ENCODE measurements around the gene NHLRC1.

NHLRC1 gene

DNA sequence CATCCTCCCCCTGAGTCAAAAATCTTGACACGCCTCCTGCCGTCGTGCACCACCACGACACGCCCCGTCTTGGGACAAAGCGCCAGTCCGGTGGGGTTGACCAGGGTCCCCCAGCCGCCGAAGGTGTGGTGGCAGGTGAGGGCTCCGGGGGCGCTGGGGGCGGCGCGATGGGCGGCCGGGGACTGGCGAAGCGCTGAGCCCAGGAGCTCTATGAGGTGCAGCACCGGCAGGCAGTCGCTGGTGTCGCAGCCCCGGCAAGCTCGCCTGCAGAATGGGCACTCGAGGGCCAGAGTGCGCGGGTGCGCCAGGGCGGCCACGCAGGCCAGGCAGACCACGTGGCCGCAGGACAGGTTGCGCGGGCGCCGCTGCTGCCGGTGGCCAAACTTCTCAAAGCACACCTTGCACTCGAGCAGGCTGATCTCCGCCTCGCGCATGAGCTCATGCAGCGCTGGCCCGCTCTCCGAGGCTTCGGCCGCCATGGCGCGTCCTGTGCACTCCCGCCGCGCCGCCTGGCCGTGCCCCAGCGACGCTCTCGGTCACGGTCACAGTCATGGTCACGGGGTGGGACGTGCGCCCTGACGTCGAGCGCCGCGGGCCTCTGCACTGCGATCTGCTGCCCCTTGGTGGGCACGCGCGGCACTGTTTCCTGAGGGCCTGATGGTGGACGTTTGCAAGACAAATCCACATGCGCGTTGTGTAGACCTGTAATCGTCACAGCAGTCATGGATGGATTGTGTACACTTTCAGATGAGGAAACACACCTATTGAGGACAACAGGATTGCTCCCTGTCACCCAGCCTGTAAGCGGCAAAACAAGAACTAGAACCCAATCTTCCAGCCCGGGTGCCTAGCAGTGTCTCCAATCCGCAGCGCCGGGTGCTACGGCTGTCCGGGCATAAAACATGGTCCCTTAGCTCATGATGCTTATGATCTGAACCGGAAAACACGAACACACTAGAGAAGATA is at the start of gene NHLRC1:
NHLRC1 (minus strand) TSS at position 550 of the 966 bp plus-strand sequence; CDS start at position 479, 71 bp downstream.
- peak within 1 kb of the TSS; percentile 2 for H3K27ac Mint-ChIP-seq

DNA sequence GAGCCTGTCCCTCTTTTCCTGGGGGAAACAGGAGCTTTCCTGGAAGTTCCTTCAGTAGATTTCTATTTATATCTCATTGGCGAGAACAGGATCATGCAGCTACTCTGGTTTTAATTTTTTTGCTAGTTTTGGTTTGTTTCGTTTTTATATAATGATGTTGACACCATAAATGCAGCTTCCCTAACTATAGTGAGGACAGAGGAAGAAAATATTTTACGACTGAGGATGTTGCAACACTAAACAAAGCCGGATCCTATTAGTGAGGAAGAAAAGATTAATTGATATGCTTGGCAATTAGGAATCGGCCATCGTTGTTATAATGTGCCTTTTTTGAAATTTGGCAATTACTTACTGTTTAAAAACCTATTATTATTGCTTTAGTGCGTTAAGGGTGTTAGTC is 49.4 kb upstream of the NHLRC1 start:
- Mint-ChIP-seq H3K4me3 (no peak overlapping the region), H3K36me3 (ENCODE audit: low read depth) (peaks cover 26% of the 10 kb centered on the region), H3K27ac (no peak overlapping the region), H3K4me1 (ENCODE audit: low read depth) (no peaks in the 10 kb centered on the region), H3K27me3 (ENCODE audit: low read depth) (no peaks in the 10 kb centered on the region), H3K9me3 (peaks cover 11% of the 10 kb centered on the region)

More for the DNA sequence above, at the start of gene NHLRC1:
- Mint-ChIP-seq H3K27me3 (ENCODE audit: low read depth) (peaks cover 63% of the 10 kb centered on the region), H3K4me3 (peak within 1 kb of the TSS; percentile 72), H3K9me3 (no peaks in the 10 kb centered on the region), H3K4me1 (ENCODE audit: low read depth) (peaks cover 5% of the 10 kb centered on the region), H3K36me3 (ENCODE audit: low read depth) (no peaks in the 10 kb centered on the region)

DNA sequence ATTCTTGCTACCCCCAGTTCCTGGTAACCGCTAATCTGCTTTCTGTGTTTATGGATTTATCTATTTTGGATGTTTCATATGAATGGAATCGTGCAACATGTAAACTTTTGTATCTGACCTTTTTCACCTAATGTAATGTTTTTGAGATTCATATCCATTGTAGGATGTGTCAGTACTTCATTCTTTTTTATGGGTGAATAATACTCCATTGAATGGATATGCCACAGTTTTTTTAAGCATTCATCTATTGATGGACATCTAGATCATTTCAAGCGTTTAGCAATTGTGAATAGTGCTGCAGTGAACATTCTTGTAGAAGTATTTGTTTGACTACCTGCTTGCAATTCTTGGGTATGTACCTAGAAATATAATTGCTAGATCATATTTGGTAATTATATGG is 45.8 kb upstream of the NHLRC1 start:
- peaks cover 12% of the 10 kb centered on the region for H3K36me3 Mint-ChIP-seq (ENCODE audit: low read depth)

DNA sequence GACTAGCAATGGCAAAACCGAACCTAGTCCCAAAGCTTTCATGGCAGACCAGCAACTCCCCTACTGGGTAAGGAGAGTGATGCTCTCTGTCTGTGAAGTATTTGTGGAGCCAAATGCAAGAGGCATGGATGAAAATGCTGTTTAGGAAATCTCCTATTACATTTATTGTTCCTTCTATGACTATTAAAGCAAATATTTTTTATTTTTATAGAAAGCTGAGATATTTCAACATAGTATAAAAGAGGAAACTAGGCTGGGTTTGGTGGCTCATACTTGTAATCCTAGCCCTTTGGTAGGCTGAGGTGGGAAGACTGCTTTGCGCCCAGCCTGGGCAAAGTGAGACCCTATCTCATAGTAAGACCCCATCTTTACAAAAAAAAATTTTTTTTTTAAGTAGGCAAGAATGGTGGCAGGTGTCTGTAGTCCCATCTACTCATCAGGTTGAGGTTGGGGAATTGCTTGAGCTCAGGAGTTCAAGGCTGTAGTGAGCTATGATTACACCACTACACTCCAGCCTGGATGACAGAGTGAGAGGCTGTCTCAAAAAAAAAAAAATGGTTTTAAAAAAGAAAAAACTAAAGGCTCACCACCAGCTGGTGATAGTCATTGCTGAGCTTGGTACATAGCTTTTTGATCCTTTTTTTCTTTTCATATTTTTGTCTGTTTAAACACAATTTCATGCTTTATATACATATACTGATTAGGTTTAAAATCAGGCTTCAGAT is 44.0 kb upstream of the NHLRC1 start:
- Mint-ChIP-seq H3K4me1 (ENCODE audit: low read depth) (peaks cover 2% of the 10 kb centered on the region), H3K4me3 (no peak overlapping the region), H3K27ac (no peak overlapping the region), H3K27me3 (ENCODE audit: low read depth) (no peaks in the 10 kb centered on the region), H3K36me3 (ENCODE audit: low read depth) (peaks cover 15% of the 10 kb centered on the region), H3K9me3 (peaks cover 8% of the 10 kb centered on the region)

More for the DNA sequence above, 45.8 kb upstream of the NHLRC1 start:
- Mint-ChIP-seq H3K27ac (no peak overlapping the region), H3K4me3 (no peak overlapping the region), H3K4me1 (ENCODE audit: low read depth) (no peaks in the 10 kb centered on the region), H3K9me3 (peaks cover 8% of the 10 kb centered on the region), H3K27me3 (ENCODE audit: low read depth) (no peaks in the 10 kb centered on the region)

DNA sequence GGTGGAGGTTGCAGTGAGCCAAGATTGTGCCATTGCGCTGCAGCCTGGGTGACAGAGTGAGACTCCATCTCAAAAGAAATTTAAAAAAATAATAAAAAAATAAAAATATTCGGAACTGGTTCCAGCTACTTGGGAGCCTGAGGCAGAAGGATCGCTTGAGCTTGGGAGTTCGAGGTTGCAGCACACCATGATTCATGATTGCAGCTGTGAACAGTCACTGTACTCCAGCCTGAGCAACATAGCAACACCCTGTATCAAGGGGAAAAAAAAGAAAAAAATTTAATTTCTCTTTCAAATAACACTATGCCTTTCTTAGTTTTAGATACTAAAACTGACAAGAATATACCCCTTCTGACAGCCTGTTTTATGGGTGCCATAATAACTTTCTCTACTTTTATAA is 43.3 kb upstream of the NHLRC1 start:
- peaks cover 21% of the 10 kb centered on the region for H3K36me3 Mint-ChIP-seq (ENCODE audit: low read depth)
- H3K4me3 Mint-ChIP-seq: no peak overlapping the region
- peaks cover 8% of the 10 kb centered on the region for H3K9me3 Mint-ChIP-seq
- H3K27ac Mint-ChIP-seq: no peak overlapping the region
- peaks cover 7% of the 10 kb centered on the region for H3K4me1 Mint-ChIP-seq (ENCODE audit: low read depth)
- H3K27me3 Mint-ChIP-seq (ENCODE audit: low read depth): no peaks in the 10 kb centered on the region

DNA sequence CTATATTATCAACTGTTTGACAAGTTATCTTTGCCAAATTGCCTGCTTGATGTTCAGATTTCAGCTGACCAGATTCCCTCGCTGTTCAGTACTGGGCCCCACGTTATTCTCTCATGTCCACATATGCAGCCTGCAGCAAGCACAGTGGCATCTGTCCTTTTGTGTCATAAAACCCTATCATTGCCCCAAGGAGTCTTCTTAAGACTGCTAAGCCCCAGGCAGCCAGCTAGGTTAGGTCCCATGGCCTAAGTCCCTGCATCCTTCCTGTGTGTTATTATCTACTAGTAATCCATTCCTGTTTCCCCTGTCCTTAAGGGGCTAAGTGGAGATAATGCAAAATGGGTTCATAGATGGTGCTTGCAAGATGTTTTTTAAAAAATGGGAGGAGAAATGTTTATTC is 39.9 kb upstream of the NHLRC1 start:
- Mint-ChIP-seq H3K27ac (no peak overlapping the region), H3K4me3 (no peak overlapping the region), H3K27me3 (ENCODE audit: low read depth) (no peaks in the 10 kb centered on the region), H3K4me1 (ENCODE audit: low read depth) (peaks cover 7% of the 10 kb centered on the region), H3K36me3 (ENCODE audit: low read depth) (peaks cover 18% of the 10 kb centered on the region), H3K9me3 (no peaks in the 10 kb centered on the region)

DNA sequence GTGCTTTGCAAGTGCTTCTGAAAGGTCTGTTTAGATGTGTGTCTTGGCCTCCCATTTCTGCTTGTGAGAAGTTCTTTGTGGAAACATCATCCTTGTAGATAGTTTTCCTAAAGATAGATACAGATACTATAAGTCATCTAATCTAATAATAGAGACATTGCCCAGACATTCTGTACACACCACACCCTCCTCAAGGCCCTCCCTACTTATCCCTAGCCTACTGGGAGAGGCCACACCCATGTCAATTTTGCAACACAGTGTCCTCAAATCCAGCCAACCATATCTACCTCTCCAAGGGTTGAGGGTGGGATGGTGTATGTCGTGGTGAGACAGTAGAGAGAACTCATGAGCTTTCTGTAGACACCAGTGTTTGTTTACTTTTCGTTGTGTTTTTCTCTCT is 39.0 kb upstream of the NHLRC1 start:
- H3K4me1 Mint-ChIP-seq (ENCODE audit: low read depth): peaks cover 7% of the 10 kb centered on the region
- H3K4me3 Mint-ChIP-seq: no peak overlapping the region
- H3K27ac Mint-ChIP-seq: no peak overlapping the region
- peaks cover 18% of the 10 kb centered on the region for H3K36me3 Mint-ChIP-seq (ENCODE audit: low read depth)
- no peaks in the 10 kb centered on the region for H3K27me3 Mint-ChIP-seq (ENCODE audit: low read depth)
- no peaks in the 10 kb centered on the region for H3K9me3 Mint-ChIP-seq

DNA sequence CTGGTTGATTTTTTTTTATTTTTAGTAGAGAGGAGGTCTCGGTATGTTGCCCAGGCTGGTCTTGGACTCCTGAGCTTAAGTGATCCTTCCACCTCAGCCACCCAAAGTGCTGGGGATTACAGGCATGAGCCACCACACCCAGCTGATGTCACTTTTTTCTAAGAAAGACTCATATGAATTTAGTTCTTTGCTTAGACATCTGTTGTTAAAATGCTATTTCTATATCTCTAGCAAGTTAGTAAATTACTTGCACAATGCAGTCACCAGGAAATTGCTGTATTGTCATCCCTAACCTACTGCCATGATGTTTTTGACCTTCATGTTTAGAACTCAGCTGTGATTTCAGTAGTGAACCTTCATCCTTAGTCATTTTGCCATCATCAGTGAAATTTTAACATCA is 38.4 kb upstream of the NHLRC1 start:
- Mint-ChIP-seq H3K27ac (peak overlapping the region; percentile 29), H3K9me3 (no peaks in the 10 kb centered on the region), H3K36me3 (ENCODE audit: low read depth) (peaks cover 18% of the 10 kb centered on the region), H3K27me3 (ENCODE audit: low read depth) (no peaks in the 10 kb centered on the region), H3K4me3 (no peak overlapping the region), H3K4me1 (ENCODE audit: low read depth) (peaks cover 11% of the 10 kb centered on the region)

DNA sequence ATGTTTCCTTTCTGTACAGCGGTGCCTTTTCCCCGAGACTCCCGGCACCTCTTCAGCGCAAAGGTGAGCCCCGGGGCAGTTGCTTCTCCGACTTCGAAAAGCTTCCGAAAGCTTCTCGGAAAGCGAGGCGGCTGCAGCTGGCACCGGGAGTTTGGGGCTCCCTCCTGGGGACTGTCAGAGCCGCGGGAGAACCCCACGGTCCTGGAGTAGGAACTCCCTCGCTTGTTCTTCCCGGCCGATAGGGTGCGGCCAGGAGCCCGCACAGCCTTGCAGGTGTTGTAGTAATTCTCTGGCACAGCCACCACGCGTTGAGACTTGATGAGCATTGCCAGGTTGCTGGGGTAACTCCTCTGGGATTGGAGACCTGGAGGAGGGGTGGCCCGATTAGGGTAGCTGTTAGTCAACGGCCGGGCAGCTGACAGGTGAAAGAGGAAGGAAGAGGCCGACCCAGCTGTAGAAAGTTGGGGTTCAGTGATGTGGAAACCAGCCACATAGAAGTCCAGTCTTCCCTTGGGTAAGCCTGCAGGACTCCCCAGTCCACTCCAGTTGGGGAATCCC is 33.5 kb upstream of the NHLRC1 start:
- Mint-ChIP-seq H3K4me1 (ENCODE audit: low read depth) (peaks cover 15% of the 10 kb centered on the region), H3K27ac (peak overlapping the region; percentile 80), H3K4me3 (peak overlapping the region; percentile 99), H3K27me3 (ENCODE audit: low read depth) (no peaks in the 10 kb centered on the region), H3K9me3 (no peaks in the 10 kb centered on the region), H3K36me3 (ENCODE audit: low read depth) (peaks cover 9% of the 10 kb centered on the region)

DNA sequence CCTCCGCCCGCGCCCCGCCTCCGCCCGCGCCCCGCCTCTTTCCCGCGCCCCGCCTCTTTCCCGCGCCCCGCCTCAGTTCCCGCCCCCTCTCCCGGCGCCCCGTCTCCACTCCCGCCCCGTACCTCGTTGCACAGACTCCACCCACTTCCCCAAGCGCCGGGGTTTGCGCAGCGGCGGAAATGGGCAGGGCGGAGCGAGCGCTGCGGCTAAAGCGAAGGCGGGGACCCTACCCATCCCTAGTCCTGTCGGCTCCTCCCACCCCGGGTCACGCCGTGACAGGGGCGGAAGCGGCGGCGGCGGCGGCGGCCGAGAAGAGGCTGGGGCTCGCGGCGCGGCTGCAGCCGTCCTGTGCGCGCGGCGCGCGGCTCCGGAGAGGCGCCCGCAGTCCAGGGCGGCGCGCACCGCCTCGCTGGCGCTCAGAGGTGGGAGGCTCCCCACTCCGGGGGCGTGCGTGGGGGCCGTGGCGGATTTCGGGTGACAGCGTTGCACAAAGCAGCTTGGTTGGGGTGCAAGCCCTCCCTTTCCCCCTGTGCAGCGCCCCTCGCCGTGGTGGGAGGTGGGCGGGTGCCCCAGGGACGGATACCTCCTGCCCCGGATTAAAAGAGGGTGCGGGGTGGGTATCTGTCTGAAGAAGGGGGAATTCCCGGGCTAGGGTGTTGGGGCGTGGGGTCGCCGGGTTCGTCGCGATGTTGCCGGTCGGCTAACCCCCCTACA is 32.8 kb upstream of the NHLRC1 start, which contains the start of gene KDM1B:
KDM1B (plus strand) TSS at position 273 of the 714 bp plus-strand sequence. CDS start 4,474 bp downstream, outside the sequence.
- peak within 1 kb of the TSS; percentile 99 for H3K4me3 Mint-ChIP-seq
- H3K36me3 Mint-ChIP-seq (ENCODE audit: low read depth): peaks cover 8% of the 10 kb centered on the region
- peaks cover 15% of the 10 kb centered on the region for H3K4me1 Mint-ChIP-seq (ENCODE audit: low read depth)
- H3K27ac Mint-ChIP-seq: peak within 1 kb of the TSS; percentile 92
- H3K27me3 Mint-ChIP-seq (ENCODE audit: low read depth): no peaks in the 10 kb centered on the region
- no peaks in the 10 kb centered on the region for H3K9me3 Mint-ChIP-seq

DNA sequence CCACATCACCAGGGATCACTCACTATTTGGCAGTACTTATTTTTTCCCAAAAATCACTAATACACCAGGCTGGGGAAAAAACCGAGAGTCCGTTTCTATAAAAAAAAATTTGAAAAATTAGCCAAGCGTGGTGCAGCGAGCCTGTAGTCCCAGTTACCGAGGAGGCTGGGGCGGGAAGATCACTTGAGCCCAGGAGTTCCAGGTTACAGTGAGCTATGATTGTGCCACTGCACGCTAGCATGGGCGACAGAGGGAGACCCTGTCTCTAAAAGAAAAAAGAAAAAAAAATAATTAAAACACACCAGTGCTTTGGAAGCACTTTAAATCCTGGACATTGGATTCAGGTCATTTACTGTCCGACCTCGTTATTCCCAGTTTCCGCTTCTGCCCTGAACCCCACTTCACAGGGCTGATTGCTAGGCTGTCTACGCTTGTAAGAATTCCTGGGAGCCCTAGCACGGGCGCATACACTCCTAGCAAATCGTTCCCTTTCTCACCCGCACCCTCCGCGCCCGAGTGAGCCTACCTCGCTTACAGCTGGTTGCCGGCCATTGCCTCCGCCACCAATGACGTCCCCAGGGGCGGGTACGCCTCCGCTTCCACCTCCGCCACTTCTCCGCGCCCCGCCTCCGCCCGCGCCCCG is 32.2 kb upstream of the NHLRC1 start, which contains the start of gene TPMT:
TPMT (minus strand) TSS at position 571 of the 643 bp plus-strand sequence. CDS start 5,950 bp downstream, outside the sequence.
- Mint-ChIP-seq H3K27me3 (ENCODE audit: low read depth) (no peaks in the 10 kb centered on the region), H3K27ac (peak within 1 kb of the TSS; percentile 92), H3K36me3 (ENCODE audit: low read depth) (peaks cover 2% of the 10 kb centered on the region), H3K4me3 (peak within 1 kb of the TSS; percentile 99), H3K9me3 (no peaks in the 10 kb centered on the region), H3K4me1 (ENCODE audit: low read depth) (peaks cover 15% of the 10 kb centered on the region)

DNA sequence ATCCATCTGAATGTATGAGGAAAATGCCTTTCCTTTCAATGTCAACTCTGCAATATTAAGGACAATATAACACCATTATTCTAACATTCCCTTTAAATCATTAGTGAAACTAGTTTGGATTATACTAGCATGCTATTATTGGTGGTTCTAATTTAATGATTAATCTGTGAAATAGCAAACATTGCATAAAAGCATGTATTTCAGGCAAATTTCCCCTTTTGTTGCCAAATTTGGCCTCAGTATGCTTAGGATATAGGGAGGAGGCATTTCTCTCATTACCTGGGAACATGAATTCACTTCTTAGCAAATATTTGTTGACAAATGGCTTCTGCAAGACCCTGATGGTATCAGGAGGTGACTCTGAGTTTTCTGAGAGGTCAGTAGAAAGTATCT is 30.8 kb upstream of the NHLRC1 start:
- no peak overlapping the region for H3K4me3 Mint-ChIP-seq
- no peak overlapping the region for H3K27ac Mint-ChIP-seq
- peaks cover 2% of the 10 kb centered on the region for H3K36me3 Mint-ChIP-seq (ENCODE audit: low read depth)
- no peaks in the 10 kb centered on the region for H3K27me3 Mint-ChIP-seq (ENCODE audit: low read depth)
- H3K9me3 Mint-ChIP-seq: no peaks in the 10 kb centered on the region
- H3K4me1 Mint-ChIP-seq (ENCODE audit: low read depth): peaks cover 15% of the 10 kb centered on the region

DNA sequence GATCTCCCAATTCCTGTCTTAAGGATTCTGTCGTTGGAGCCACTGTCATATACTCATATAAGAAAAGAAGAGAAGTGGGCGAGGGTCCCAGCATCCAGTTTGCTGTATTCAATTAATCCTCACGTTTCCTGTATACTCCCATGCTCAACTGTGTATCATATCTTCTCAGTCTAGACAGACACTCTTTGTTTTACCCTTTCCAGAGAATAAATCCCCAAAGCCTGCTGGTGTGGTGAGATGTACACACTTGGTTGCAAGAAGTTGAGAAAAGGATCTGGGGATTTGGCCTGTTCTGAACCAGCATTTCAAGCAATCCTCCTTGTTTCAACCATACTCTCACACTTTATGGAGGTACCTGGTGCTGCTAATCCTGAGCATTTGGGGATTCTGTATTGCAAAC is 29.3 kb upstream of the NHLRC1 start:
- Mint-ChIP-seq H3K27ac (no peak overlapping the region), H3K27me3 (ENCODE audit: low read depth) (no peaks in the 10 kb centered on the region), H3K9me3 (no peaks in the 10 kb centered on the region), H3K4me1 (ENCODE audit: low read depth) (peaks cover 15% of the 10 kb centered on the region), H3K4me3 (no peak overlapping the region), H3K36me3 (ENCODE audit: low read depth) (peaks cover 4% of the 10 kb centered on the region)

Data from T-helper 1 cell treated with Interleukin-12 subunit alpha and Interleukin-12 subunit beta and Interleukin-4 antibody, amounts not matched to agents 30 μg/mL and 1 μg/mL, for 36 hours (primary cell).